Measurements from ENCODE around the gene RNF38. TPM values are rescaled to one million over a fixed set of nuclear protein-coding genes. Genes with fewer than 3 reads are reported as not detected.

Gene RNF38
- total and polyA plus RNA-seq, 2 donors (not counting 3 experiments of a cell fraction or from before 2014, with no cell fraction given): 36.7 to 47.2 TPM

GRCh38 chr9:36364577-36364976 lies 35.5 kb downstream of the RNF38 start:
- H4K20me1 ChIP-seq (replicated peaks; ENCODE audit: control insufficient read depth, extremely low read depth, insufficient read depth, low read length): peaks cover 4% of the 10 kb centered on the region
- no peak for DNase-seq (ENCODE audit: low read depth, low spot score)
- POLR2A ChIA-PET: no interaction called here

More at GRCh38 chr9:36364577-36364976, 35.5 kb downstream of the RNF38 start:
- no peak overlapping the region for H3K4me2 ChIP-seq (ENCODE audit: insufficient read depth, low read length)
- BruUV-seq (replicated peaks): no TSS peak
- intact Hi-C loops (cut with micrococcal nuclease): no loop called here
- no peak for FAIRE-seq
- H3K27ac ChIP-seq (ENCODE audit: insufficient read depth, low read depth, low read length): no peak overlapping the region
- H3K4me3 ChIP-seq (replicated peaks in 1 of 3; ENCODE audit: insufficient read depth in 1 of 3, low read depth in 1 of 3, low read length in 3 of 3): no peak overlapping the region
- TF ChIP-seq MAX (IDR thresholded peaks at IDR 0.05; ENCODE audit: insufficient read depth, insufficient read length) (no peak), CTCF (IDR thresholded peaks at IDR 0.05; ENCODE audit: extremely low read depth in 1 of 2, insufficient read depth in 1 of 2, low read depth in 1 of 2, low read length in 2 of 2) (no peak), POLR2A (IDR thresholded peaks at IDR 0.05; ENCODE audit: low read depth, low read length) (no peak), POLR2AphosphoS5 (IDR thresholded peaks at IDR 0.05; ENCODE audit: insufficient read depth, low read depth, low read length) (no peak), EZH2 (IDR thresholded peaks at IDR 0.05; ENCODE audit: borderline replicate concordance, low read depth, low read length, severe bottlenecking) (no peak), GATA2 (IDR thresholded peaks at IDR 0.05; ENCODE audit: insufficient read depth, insufficient read length, low read depth, low read length) (no peak), JUN (IDR thresholded peaks at IDR 0.05; ENCODE audit: borderline replicate concordance, insufficient read depth, insufficient read length, low read depth) (no peak), FOS (IDR thresholded peaks at IDR 0.05; ENCODE audit: borderline replicate concordance, insufficient read depth, low read length) (no peak), MYC (IDR thresholded peaks at IDR 0.05; ENCODE audit: low read depth, low read length) (no peak)
- H3K79me2 ChIP-seq (ENCODE audit: control insufficient read depth, insufficient read depth, low read length): peaks cover 11% of the 10 kb centered on the region
- dilution Hi-C loops (cut with MboI; ENCODE audit: extremely low pct_ligation_motif_present, low sequenced_read_pairs): no loop called here
- peaks cover 4 to 13% of the 10 kb centered on the region in 2 experiments for H3K36me3 ChIP-seq (ENCODE audit: control insufficient read depth in 2 of 2, extremely low read depth in 1 of 2, insufficient read depth in 2 of 2, low read length in 2 of 2)
- H3K9ac ChIP-seq (replicated peaks; ENCODE audit: extremely low read depth, insufficient read depth, low read length): no peak overlapping the region
- H3K9me1 ChIP-seq (replicated peaks; ENCODE audit: control insufficient read depth, extremely low read depth, insufficient read depth, low read length): no peaks in the 10 kb centered on the region
- H3K27me3 ChIP-seq (ENCODE audit: control insufficient read depth in 2 of 2, insufficient read depth in 2 of 2, low read length in 2 of 2): no peaks in the 10 kb centered on the region
- H2AFZ ChIP-seq (ENCODE audit: low read depth, low read length): no peak overlapping the region
- H3K4me1 ChIP-seq (ENCODE audit: control insufficient read depth, extremely low read depth, insufficient read depth, low read length): no peaks in the 10 kb centered on the region
- no peaks in the 10 kb centered on the region for H3K9me3 ChIP-seq (replicated peaks; ENCODE audit: control insufficient read depth, insufficient read depth, low read length)
- CTCF ChIA-PET: interaction anchor here (0.6 to 0.9 kb wide), 2 partner anchors 11 to 23 kb away, joined by 3 read pairs; no protein-coding TSS in a partner anchor
